Embryonic facial prominence (tissue), 1 donor: ENCODE results near the gene GPR155.

Source experiments
- DNase-seq: peaks from one replicate; pipeline ENCODE4 v3.0.0-alpha.2; 2016; ENCODE audit errors: extremely low spot score

The GPR155 gene

GRCh38 chr2:174486563-174487107 lies at the start of gene GPR155:
Gene GPR155 (minus strand): TSS chr2:174487029. CDS start chr2:174481956, 5,073 bp downstream.
- no peak for DNase-seq

DNA sequence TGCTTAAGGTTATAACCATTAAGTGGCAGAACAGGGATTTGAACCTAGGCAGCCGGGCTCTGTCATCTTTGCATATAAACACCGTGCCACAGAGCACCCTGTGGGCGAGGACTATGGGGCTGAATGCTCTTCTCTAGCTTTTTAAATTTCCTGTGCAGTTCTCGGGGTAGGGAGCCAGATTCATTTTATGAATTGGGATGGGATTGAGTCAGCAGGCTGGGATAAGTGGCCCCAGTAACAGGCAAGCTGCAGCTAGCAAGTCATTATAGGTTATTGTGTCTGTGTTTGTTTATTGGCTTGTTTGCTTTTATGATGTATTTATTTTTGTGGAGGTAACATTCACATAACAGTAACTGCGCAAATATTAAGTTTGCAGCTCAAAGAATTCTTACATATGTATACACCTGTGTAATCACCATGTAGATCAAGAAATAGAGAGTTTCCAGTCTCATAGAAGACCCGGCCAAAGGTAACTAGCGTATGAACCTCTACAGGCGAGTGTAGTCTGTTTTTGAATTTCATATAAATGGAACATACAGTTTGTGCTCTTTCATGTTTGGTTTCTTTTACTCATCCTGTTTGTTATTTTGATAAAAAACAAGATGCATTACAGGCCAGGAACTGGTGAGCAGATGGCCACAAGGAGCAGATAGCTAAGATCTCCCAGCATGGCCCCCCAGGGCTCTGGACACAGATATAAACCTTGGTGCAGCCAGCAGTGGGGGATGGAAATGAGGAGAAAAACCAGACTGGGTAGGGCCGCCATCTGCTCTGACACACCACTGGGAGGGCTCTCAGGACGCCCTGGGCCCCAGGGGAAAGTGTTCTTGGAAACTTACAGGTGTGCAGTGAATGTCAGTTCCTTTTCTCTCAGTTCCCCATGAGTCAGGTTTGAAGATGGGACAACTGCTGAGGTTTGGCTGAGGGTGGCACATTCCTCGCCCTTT lies 49.2 kb upstream of the GPR155 start:
- DNase-seq: no peak

GRCh38 chr2:174535083-174535482 lies 48.3 kb upstream of the GPR155 start:
- DNase-seq: no peak

DNA sequence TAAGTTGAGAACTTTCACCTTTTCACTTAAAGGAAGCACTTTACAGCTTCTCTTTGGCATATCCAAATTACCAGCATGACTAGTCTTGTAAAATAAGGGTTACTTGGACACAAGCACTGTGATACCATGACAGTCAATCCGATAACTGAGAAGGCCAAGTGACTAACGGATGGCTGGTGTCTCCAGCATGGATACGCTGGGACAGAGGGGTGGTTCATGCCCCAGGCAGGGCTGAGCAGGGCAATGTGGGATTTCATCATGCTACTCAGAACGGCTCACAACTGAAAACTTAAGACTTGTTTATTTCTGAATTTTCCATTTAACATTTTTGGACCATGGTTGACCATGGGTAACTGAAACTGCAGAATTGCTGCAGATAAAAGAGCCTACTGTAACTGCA lies 43.1 kb upstream of the GPR155 start:
- no peak for DNase-seq

GRCh38 chr2:174527959-174528358 lies 41.1 kb upstream of the GPR155 start:
- DNase-seq: no peak

DNA sequence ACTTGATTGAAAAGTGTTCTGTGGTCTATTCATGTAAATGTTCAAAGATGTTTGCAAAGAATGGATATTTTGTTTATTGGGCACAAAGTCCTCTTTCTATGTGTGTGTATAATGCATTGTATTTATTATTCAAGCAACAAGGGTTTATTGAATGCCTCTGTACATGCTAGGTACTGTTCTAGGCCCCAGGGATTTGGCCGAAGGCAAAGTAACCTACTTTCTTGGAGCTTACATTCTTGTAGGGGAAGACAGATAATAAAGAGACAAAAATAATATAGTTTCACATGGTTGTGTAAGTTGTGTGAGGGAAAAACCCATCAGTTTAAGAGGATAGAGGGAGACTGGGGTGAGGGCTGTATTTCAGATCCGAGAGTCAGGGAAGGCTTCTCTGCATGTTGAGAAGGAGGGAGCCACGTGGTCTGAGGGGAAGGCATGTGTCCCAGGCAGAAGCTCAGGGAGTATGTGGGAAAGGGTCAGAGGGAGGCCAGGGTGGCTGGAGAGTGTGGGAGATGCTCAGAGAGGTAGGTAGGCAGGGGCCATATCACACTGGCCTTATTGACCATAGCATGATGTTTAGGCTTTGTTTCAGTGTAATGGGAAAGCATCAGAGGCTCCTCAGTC lies 40.4 kb upstream of the GPR155 start:
- DNase-seq: no peak

- DNase-seq: no peak
Observed at GRCh38 chr2:174524527-174524926, 37.7 kb upstream of the GPR155 start.

- no peak for DNase-seq
Observed at GRCh38 chr2:174522553-174522952, 35.7 kb upstream of the GPR155 start.

- no peak for DNase-seq
Observed at GRCh38 chr2:174518395-174518794, 31.6 kb upstream of the GPR155 start.

DNA sequence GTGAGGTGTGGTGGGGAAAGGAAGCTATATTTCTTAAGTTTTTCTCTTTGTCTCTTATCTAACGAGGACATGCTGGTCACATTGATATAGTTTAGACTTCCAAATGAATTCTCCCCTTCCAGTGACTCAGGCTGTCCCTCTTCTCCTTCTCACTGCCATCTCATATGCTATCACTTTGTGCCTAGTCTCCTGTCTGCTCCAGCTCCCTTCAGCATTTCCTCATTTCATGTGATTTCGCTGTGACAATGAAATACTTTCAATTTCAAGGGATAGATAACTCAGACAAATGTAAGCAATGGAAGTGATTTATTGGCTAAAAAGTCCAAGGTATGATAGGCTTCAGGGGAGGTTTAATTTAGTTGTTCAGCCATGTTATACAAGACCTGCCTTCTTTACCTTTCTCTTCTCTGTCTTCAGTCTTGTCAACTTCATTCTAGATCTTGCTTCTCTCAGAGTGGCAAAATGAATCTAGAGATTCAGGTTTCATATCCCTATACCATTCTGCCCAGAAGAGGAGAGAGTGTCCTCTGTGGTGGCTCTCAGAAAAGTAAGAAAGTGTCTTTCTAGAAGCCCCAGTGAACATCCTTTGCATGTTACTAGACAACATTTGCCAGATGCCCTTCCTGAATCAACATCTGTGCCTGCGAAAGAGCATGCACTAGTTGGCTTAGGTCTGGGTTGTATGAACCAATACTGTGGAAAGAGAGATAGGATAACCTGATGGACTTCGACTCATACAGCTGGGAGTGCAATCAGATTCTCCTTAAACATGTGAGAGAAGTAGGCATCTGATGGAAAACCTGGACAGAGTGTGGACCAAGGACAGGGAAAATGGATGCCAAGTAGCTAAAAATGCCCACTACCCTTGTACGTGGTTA lies 29.9 kb upstream of the GPR155 start:
- no peak for DNase-seq

GRCh38 chr2:174512345-174512744 lies 25.5 kb upstream of the GPR155 start:
- DNase-seq: no peak

DNA sequence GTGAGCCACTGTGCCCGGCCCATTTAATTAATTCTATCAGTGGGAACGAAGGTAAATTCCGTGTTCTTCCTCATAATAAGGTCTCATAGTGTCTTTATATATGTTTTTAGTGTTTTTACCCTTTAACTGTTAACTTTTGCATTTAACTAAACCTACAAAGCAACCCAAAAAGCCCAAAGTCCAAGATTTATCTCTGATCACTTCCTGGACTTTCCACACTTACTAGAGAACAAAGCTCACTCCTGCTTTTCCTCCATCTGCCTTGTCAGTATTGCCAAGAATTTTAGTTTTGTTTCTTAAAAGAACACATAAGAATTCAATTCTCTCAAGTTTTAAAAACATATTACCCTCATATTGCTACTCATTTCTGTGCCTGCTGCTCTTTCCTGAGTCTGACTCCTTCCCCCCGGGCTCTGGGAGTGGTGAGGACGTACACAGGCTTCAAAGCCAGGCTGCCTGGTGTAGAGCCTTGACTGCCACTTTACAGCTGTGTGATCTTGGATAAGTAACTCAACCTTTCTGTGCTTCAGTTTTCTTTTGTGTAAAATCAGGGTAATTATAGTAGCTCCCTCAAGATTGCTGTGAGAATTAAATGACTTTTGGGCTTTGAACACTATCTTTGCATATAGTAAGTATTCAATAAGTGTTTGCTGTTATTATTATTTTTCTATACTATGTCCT lies 24.9 kb upstream of the GPR155 start:
- DNase-seq: no peak

DNA sequence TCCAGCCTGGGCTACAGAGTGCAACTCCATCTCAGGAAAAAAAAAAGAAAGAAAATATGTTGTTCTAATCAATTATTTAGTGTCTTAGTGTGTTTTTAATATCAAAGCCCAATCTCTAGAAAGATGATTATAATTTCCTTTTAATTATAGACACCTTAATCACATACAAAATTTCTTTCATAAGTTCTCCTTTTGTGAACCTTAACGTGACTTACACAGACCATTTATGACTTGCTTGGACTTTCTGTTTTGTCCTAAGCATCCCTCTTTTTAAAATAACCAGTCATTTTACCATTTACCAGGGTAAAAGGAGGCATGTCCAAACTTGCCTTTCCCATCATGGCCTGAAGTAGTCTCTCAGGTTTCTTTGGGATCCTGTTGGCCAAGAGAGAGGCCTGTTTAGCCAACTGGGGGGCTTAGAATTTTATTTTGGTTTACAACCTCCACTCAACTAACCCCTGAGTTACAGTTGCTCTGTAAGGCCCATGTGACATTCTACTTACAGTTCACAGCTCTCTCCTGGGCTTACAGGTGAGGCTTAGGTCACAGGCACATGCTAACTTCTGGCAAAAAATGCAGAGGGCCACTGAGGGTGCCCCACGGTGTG lies 23.9 kb upstream of the GPR155 start:
- DNase-seq: no peak

- no peak for DNase-seq
Observed at GRCh38 chr2:174503161-174503809, 16.5 kb upstream of the GPR155 start.

- DNase-seq: no peak
Observed at GRCh38 chr2:174499371-174499770, 12.5 kb upstream of the GPR155 start.

DNA sequence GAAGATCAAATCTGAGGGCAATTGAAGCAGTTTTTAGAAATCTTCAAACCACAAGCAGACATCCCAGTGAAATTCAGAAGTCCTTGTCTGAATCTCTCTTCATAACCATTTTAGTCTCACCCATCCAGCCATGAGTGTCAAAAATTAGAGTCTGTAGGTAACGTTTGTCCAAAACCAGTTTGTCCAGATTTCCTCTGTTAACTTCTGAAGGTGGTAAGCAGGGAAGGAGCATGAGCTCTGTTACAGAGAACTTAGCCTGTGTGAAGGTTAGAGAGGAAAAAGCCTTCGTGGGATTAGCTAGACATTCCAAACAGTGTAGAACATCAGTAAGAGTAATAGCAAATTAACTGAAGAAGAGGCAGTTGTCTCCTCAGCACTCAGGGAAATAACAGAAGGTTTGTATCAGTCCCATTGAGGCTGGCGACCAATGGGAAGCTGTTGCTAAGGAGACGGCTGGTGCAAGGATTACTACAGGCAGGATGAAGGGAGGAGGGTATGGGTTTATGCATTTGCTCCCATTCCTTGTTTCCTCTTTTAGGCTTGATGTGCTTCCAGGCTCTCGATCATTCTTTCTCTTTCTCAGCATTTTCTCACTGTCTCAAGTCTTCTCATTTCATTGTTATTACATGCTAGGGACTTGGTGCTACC lies 8.7 kb upstream of the GPR155 start:
- DNase-seq: no peak

DNA sequence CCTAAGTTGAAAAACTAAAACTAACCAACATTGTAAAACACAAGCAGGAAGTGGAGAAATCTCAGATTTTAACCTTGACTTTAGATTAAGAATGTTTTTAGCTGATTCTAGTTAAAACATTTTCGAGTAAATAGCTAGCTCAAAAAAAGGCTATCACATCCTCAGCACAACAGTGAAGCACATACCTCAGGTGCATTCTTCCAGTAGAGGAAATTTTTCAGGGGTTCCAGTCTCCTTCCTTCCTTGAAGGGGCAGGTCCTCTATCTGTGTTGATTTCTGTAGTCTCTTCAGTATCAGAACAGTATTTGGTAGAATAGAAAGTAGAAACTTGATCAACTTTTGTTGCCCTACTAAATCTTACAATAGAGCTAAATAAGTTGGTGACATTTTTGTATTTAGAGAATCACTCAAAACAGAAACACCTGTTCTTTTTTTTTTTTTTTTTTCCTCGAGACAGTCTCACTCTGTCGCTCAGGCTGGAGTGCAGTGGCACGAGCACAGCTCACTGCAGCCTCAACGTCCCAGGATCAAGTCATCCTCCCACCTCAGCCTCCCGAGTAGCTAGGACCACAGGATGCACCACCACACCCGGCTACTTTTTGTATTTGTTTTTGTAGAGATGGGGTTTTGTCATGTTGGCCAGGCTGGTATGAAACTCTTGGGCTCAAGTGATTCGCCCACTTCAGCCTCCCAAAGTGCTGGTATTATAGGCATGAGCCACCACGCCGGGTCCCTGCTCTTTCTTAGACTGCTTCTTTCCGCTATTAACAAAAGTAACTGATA lies 6.9 kb upstream of the GPR155 start:
- DNase-seq: no peak

- DNase-seq: no peak
Observed at GRCh38 chr2:174492963-174493431, 6.2 kb upstream of the GPR155 start.

DNA sequence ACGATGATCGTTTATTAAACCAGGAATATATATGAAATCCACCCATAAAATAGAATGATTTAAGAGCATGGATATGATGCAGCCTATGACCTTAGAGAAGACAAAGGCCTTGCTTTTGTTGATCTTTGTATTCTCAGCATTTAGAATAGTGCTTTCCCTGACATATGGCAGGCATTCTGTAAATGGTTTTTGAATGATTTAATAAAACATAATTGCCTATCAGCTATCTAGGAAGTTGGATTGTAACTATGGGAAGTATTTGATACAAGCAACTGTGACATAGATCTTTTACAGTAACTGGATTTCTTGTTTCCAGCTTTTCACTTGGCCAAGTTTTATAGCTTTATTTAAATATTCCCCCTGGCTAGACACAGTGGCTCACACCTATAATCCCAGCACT lies 5.1 kb upstream of the GPR155 start:
- no peak for DNase-seq
